Skeletal muscle satellite cell (primary cell): ENCODE measurements around the gene LHFPL6.

Source experiments
- H3K27me3 ChIP-seq: 2 replicates; pipeline ENCODE4 v1.7.0; 2013; ENCODE audit warnings: low read length; ENCODE audit not compliant: control insufficient read depth, insufficient read depth
- H3K36me3 ChIP-seq: 2 replicates; pipeline ENCODE4 v1.7.0; 2013; ENCODE audit warnings: mild to moderate bottlenecking, control low read depth, low read length; ENCODE audit not compliant: insufficient read depth
- H3K4me1 ChIP-seq: 2 replicates; pipeline ENCODE4 v1.7.0; 2013; ENCODE audit warnings: low read length; ENCODE audit not compliant: control insufficient read depth, insufficient read depth
- H3K4me2 ChIP-seq: 2 replicates; pipeline ENCODE4 v1.7.0; 2013; ENCODE audit warnings: mild to moderate bottlenecking, low read length
- H3K4me3 ChIP-seq: 2 replicates; pipeline ENCODE4 v1.7.0; 2013; ENCODE audit warnings: low read length
- H3K9ac ChIP-seq: 2 replicates; pipeline ENCODE4 v1.7.0; 2013; ENCODE audit warnings: mild to moderate bottlenecking, low read depth, low read length, moderate library complexity
- H3K9me3 ChIP-seq: replicated peaks from 2 replicates; pipeline ENCODE4 v1.7.0; 2013; ENCODE audit warnings: mild to moderate bottlenecking, control low read depth, low read length

LHFPL6 gene

DNA sequence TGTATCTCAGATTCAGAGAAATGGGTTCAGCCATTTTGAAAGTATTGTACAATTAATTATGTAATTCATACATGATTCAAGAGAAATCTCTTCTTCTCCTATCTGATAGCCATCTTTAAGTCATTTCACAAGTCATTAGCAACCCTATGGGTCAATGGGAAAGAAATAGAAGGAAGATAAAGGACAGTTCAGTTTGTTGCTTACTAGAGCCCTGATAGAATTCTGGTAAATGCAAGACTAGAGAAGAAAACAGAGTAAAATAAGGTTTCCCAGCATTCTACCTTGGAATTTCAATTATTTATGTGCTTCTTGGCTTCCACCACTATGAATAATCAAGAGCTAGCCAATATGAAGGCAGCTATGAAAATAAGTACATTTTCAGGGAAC, 117.7 kb downstream of the LHFPL6 start:
- peaks cover 33% of the 10 kb centered on the region for H3K4me1 ChIP-seq
- peak overlapping the region; percentile 9 for H3K4me3 ChIP-seq
- no peaks in the 10 kb centered on the region for H3K9me3 ChIP-seq
- no peaks in the 10 kb centered on the region for H3K36me3 ChIP-seq
- H3K4me2 ChIP-seq = peak overlapping the region; percentile 64
- no peak overlapping the region for H3K9ac ChIP-seq
- H3K27me3 ChIP-seq = no peaks in the 10 kb centered on the region

DNA sequence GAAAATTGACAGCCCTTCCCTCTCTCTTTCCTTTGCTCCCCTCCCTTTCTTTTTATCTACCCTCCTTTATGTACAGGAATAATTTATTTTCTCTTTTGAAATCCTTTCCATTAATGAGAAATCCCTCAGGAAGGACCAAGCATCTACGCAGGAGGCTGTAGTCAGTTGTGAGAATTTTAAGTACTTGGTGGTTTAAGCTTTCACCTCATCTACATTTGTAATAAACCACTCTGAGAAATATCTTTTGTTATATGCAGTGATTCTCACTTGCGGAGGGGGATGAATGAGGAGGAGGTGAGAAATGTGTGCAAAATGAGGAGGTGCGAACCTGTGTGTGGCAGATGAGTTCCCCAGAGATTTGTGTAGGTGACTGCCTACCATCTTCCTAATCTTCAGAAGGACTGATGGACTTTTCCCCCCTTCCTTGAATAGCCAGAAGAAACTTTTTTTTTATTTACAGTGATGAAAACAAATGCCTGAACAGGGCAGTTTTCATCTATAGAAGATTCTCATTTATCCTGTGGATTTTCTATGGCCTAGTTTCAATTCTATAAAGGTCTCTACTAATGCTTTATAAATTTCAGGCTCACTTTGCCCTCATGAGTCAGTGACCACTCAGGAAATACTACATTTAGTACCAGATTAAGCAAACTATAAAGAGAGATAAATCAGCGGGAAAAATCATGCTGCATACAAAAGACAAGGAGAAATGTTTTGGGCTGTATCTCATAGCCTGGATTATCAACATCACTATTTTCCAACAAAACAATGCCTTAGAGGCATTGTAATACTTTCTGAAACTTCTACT, 118.3 kb downstream of the LHFPL6 start:
- H3K4me2 ChIP-seq = peak overlapping the region; percentile 64
- no peaks in the 10 kb centered on the region for H3K27me3 ChIP-seq
- H3K4me1 ChIP-seq = peaks cover 33% of the 10 kb centered on the region
- H3K36me3 ChIP-seq = no peaks in the 10 kb centered on the region
- H3K4me3 ChIP-seq = peak overlapping the region; percentile 9
- no peak overlapping the region for H3K9ac ChIP-seq
- H3K9me3 ChIP-seq = no peaks in the 10 kb centered on the region

DNA sequence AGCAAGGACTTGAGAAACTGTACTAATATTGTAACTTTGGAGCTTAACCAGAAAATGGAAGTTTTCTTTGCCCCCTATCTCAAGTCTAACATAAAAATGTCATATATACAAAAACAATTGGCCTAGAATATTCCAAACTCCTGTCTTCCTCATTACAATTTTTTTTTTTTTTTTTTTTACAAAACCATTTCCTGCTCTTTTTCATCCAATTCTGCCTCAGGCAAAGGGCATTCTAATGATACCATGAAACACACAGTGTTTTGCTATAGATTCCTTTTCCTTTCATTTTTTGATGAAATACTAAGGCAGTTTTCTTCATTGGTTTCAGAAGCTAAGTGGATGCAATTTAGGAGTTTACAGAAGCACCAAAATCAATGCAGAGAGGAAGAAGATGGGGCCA, 119.7 kb downstream of the LHFPL6 start:
- peaks cover 33% of the 10 kb centered on the region for H3K4me1 ChIP-seq
- no peak overlapping the region for H3K4me3 ChIP-seq
- no peaks in the 10 kb centered on the region for H3K36me3 ChIP-seq
- H3K9ac ChIP-seq = no peak overlapping the region
- no peak overlapping the region for H3K4me2 ChIP-seq
- no peaks in the 10 kb centered on the region for H3K27me3 ChIP-seq
- H3K9me3 ChIP-seq = no peaks in the 10 kb centered on the region

DNA sequence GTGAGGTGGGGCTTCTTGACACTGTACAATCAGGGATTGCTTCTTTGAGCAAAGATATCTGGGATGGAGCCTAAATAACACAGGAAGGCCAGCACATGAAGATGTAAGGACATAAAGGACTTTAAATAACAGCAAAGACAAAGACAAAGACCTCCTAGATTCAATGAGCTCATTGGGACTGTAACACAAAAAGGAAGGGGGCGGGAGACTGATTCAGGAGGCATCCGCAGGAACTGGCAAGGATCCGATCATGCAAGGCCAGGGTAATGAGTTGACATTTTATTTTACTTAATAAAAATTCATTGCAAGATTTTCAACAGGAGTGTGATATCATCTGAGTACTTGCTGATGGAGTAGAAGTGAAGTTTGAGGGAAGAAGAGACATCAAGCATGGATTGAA, 121.5 kb downstream of the LHFPL6 start:
- H3K9me3 ChIP-seq = no peaks in the 10 kb centered on the region
- no peaks in the 10 kb centered on the region for H3K27me3 ChIP-seq
- no peaks in the 10 kb centered on the region for H3K36me3 ChIP-seq
- no peak overlapping the region for H3K9ac ChIP-seq
- H3K4me2 ChIP-seq = no peak overlapping the region
- peaks cover 33% of the 10 kb centered on the region for H3K4me1 ChIP-seq
- H3K4me3 ChIP-seq = no peak overlapping the region

DNA sequence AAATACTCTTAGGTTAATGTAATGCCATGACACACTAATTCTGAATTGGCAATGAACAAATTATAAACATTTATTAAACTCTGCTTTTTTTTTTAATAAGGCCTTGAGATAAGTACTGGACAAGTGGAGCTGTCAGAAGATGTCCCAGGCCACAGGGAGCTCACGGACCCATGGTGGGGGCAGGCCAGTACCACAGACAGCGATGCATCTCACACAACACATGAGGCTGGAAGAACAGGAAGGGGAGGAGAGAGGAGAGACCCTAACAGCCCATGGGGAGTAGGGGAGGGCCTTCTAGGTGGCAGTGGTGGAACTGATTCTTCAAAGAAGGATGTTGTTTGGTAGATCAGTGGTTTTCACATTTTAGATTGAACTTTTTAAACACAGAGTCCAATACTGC, 128.4 kb downstream of the LHFPL6 start:
- H3K4me2 ChIP-seq = no peak overlapping the region
- no peaks in the 10 kb centered on the region for H3K4me1 ChIP-seq
- H3K36me3 ChIP-seq = no peaks in the 10 kb centered on the region
- H3K4me3 ChIP-seq = no peak overlapping the region
- no peaks in the 10 kb centered on the region for H3K9me3 ChIP-seq
- no peaks in the 10 kb centered on the region for H3K27me3 ChIP-seq
- H3K9ac ChIP-seq = no peak overlapping the region

DNA sequence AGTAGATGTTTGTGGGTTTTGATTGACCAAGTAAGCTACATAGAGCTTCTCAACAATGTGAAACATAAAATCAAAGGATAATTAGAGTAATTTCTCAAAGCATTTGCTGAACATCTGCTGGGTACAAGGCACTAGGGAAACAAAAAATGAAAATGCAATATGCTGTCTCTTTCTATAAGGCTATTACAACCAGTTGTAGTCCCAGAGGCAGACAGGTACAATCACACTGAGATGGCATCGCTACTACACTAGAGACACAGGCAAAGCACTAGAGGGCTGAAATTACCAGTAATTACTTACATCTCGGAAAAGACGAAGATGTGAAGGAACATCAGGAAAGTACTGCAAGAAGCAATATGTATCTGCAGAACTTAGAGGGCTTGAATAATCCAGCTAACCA, 133.3 kb downstream of the LHFPL6 start:
- H3K27me3 ChIP-seq = no peaks in the 10 kb centered on the region
- H3K4me3 ChIP-seq = no peak overlapping the region
- H3K9ac ChIP-seq = no peak overlapping the region
- H3K4me2 ChIP-seq = no peak overlapping the region
- no peaks in the 10 kb centered on the region for H3K4me1 ChIP-seq
- H3K9me3 ChIP-seq = no peaks in the 10 kb centered on the region
- no peaks in the 10 kb centered on the region for H3K36me3 ChIP-seq

DNA sequence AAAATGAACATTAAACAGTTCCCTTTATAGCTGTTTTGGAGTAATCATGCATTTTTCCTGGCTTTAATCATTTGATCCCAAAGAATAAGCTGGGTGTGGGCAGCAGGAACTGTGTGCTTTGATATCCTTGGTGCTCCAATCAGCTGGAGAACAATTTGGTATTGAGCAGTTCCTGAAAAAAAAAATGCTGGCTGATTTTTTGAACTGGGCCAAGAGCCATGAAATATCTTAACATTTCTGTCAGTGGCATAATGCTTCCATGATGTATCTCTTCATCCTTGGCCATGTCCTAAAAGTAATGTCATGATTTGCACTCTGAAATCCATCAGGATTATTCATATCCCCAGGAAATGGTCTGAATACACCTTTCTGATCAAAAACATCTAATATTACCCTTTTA, 134.7 kb downstream of the LHFPL6 start:
- H3K9me3 ChIP-seq = no peaks in the 10 kb centered on the region
- H3K4me1 ChIP-seq = no peaks in the 10 kb centered on the region
- no peaks in the 10 kb centered on the region for H3K36me3 ChIP-seq
- H3K4me2 ChIP-seq = no peak overlapping the region
- no peak overlapping the region for H3K9ac ChIP-seq
- no peaks in the 10 kb centered on the region for H3K27me3 ChIP-seq
- no peak overlapping the region for H3K4me3 ChIP-seq

DNA sequence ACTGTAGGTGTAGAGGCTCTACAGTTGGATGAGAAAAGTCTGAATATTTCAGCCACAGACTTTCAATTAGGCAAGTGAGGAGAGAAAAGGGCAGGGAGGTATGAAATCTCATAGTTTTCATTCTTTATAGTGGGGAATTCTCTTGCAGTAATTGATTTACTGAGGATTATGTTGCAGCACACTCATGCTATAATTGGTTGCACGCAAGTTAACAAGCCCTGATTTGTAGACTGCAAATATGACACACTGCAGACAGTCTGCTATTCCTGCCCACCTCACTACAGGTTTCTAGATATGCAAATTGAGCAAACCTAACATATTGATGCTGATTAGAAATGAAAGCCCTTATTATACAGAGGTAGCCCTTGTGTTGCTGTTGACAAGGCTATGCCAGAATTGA, 139.4 kb downstream of the LHFPL6 start:
- H3K36me3 ChIP-seq = no peaks in the 10 kb centered on the region
- no peaks in the 10 kb centered on the region for H3K27me3 ChIP-seq
- no peaks in the 10 kb centered on the region for H3K9me3 ChIP-seq
- H3K4me2 ChIP-seq = no peak overlapping the region
- H3K4me1 ChIP-seq = peaks cover 4% of the 10 kb centered on the region
- no peak overlapping the region for H3K4me3 ChIP-seq
- H3K9ac ChIP-seq = no peak overlapping the region

DNA sequence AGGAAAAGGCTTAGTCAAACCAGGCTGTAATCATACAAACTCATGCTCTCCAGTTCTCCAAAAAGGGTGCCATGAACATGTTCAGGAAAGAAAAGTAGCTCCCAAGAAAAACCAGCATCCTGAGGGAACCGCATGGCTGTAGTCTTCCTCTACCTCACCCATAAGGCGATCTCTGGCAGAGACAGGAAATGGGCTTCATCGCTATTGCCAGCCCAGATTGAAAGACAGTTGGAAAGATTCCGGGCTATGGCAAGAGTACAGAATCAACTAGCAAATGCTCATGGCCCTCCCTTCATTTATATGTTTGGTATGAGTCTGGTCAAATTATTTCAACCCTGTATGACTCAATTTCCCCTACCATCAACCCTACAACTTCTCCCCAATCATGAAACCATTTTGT, 140.1 kb downstream of the LHFPL6 start:
- Histone ChIP-seq H3K9ac (no peak overlapping the region), H3K27me3 (no peaks in the 10 kb centered on the region), H3K4me1 (peaks cover 4% of the 10 kb centered on the region), H3K4me2 (no peak overlapping the region), H3K9me3 (no peaks in the 10 kb centered on the region), H3K36me3 (no peaks in the 10 kb centered on the region), H3K4me3 (no peak overlapping the region)

DNA sequence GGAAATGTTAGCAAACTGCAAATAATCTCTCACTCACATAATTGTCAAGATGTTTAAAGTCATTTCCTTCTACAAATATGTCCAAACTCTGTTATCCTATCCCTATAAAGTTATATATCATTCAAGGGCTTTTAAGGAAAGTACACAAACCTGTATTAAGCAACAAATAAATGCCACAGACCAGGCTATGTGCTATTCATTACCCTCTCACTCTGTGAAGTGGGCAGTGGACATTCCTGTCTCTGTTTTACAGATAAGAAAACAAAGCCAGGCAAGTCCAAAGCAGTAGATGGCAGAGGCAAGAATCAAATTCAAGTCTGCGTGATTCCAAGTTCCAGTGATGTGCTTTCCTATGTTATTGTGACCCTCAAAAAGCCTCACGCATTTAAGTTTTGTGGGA, 140.6 kb downstream of the LHFPL6 start:
- H3K4me3 ChIP-seq = no peak overlapping the region
- no peaks in the 10 kb centered on the region for H3K9me3 ChIP-seq
- no peaks in the 10 kb centered on the region for H3K36me3 ChIP-seq
- no peaks in the 10 kb centered on the region for H3K27me3 ChIP-seq
- no peak overlapping the region for H3K4me2 ChIP-seq
- H3K9ac ChIP-seq = no peak overlapping the region
- peaks cover 4% of the 10 kb centered on the region for H3K4me1 ChIP-seq

DNA sequence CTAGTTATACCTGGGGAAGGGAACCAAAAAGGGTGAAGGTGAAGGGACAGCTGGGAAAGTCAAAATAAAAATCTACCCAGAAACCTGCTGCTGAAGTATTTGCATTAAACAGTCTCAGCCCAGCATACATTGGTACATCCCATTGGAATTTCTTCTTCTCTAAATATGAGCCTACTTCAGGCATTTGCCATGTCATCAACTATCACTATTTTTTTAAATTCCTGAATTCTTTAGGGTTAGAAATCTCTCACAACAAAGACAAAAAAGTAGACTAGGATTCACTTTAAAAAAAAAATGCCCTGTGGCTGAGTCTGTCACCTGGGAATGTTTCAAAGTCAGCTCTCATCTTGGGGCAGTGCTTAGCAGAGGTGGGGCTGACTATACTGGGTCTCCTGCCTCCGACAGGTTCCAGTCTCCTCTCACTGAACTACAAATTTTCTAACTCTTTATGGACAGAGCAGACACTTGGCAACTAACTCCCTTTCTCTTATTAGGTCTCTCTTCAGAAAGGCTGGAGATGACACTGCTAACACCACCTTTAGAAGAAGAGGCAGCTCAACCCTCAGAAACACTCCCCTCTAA, 141.2 kb downstream of the LHFPL6 start:
- no peak overlapping the region for H3K9ac ChIP-seq
- no peaks in the 10 kb centered on the region for H3K36me3 ChIP-seq
- no peak overlapping the region for H3K4me3 ChIP-seq
- H3K9me3 ChIP-seq = no peaks in the 10 kb centered on the region
- H3K4me1 ChIP-seq = peaks cover 4% of the 10 kb centered on the region
- H3K27me3 ChIP-seq = no peaks in the 10 kb centered on the region
- H3K4me2 ChIP-seq = no peak overlapping the region

DNA sequence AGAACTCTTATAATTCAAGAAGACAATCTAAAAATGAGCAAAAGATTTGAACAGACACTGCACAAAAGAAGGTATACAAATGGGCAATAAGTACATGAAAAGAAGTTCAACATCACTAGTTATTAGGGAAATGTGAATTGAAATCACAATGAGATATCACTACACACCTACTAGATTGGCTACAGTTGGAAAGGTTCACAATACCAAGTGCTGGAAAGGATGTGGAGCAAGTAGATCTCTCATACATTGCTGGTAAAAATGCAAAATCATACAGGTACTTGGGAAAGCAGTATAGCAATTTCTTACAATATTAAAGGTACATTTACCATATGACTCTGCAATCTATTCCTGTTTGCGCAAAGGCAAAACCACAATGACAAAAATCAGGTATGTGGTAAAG, 145.7 kb downstream of the LHFPL6 start:
- Histone ChIP-seq H3K4me2 (no peak overlapping the region), H3K4me3 (no peak overlapping the region), H3K9ac (no peak overlapping the region), H3K9me3 (no peaks in the 10 kb centered on the region), H3K36me3 (no peaks in the 10 kb centered on the region), H3K27me3 (no peaks in the 10 kb centered on the region), H3K4me1 (peaks cover 4% of the 10 kb centered on the region)
